HepG2 (cell line): ENCODE data around the gene GPR139. TPM values are rescaled to one million over a fixed set of nuclear protein-coding genes. Genes with fewer than 3 reads are reported as not detected.
A peak's percentile ranks its signal among the peaks of the same experiment; 100 is the strongest.

Experiments
- ATAC-seq: fragments of 200-7000 bp; cut with Tn5 transposase; 3 replicates; pipeline ENCODE4 v1.9.1; 2020; ENCODE audit warnings: mild to moderate bottlenecking, moderate library complexity
- BruUV-seq: library from RNA; stranded (reverse); fragments of 400-500 nt; replicated peaks from 2 replicates; lab custom pipeline; 2021; lab: Mats Ljungman, UMichigan
- CTCF ChIA-PET: fragments of 300-600 bp; formaldehyde crosslinking; extraction: SDS; loops from one replicate; lab custom pipeline; 2021; ENCODE audit warnings: low total read pairs, inconsistent platforms, low intra/inter-chr PET ratio; lab: Yijun Ruan, JAX
- POLR2A ChIA-PET: fragments of 350-600 bp; sonication (Branson Sonifier 250); formaldehyde crosslinking; loops from one replicate; lab custom pipeline; 2020; ENCODE audit warnings: antibody characterized with exemption, inconsistent platforms; lab: Yijun Ruan, JAX
- DNase-seq: peaks from one replicate; pipeline ENCODE4 v3.0.0-alpha.2; 2015; ENCODE audit warnings: low spot score
- FAIRE-seq: peaks from 3 replicates; lab custom pipeline; 2011; peaks lifted over from hg19 to GRCh38; lab: Jason Lieb, UNC
- H2AFZ ChIP-seq: one replicate; pipeline ENCODE4 v1.6.1; 2011; ENCODE audit warnings: low read length, inconsistent platforms
- H3K27ac ChIP-seq: fragments of 300-600 bp; 3 replicates; pipeline ENCODE4 v1.8.0; 2011; ENCODE audit warnings: mixed run types, mild to moderate bottlenecking, mixed read lengths, low read length, inconsistent platforms; ENCODE audit not compliant: insufficient read depth; ENCODE audit errors: extremely low read length
- H3K27me3 ChIP-seq, 2 experiments: fragments of 200-600 bp in 1 of 2; 2 replicates in 1 of 2; 3 replicates in 1 of 2; pipeline versions ENCODE4 v1.6.0 to v1.8.0; 2011; ENCODE audit warnings: low read length in 2 of 2, mild to moderate bottlenecking in 2 of 2, moderate library complexity in 2 of 2, inconsistent platforms in 1 of 2; ENCODE audit not compliant: insufficient read depth in 2 of 2, control insufficient read depth in 1 of 2
- H3K36me3 ChIP-seq, 2 experiments: fragments of 200-600 bp in 1 of 2; replicated peaks in 1 of 2; 2 replicates in 1 of 2; 3 replicates in 1 of 2; pipeline versions ENCODE4 v1.5.1 to v1.8.0; 2011; ENCODE audit warnings: low read length in 2 of 2, inconsistent platforms in 1 of 2; ENCODE audit not compliant: insufficient read depth in 2 of 2, control insufficient read depth in 1 of 2
- H3K4me1 ChIP-seq: 2 replicates; pipeline ENCODE4 v1.5.1; 2012; ENCODE audit warnings: low read length, inconsistent platforms; ENCODE audit not compliant: insufficient read depth
- H3K4me2 ChIP-seq: 2 replicates; pipeline ENCODE4 v1.6.0; 2011; ENCODE audit warnings: low read depth, low read length, inconsistent platforms
- H3K4me3 ChIP-seq, 3 experiments: fragments of 200-600 bp in 1 of 3; sonication (generic), shearing (Covaris generic) in 1 of 3; replicated peaks in 1 of 3; 2 replicates each; pipeline ENCODE4 v1.5.1; 2011 to 2016; ENCODE audit warnings: low read length in 3 of 3, inconsistent platforms in 2 of 3, low read depth in 2 of 3, mild to moderate bottlenecking in 2 of 3, control low read depth in 1 of 3, mixed read lengths in 1 of 3; ENCODE audit not compliant: insufficient read depth in 1 of 3
- H3K79me2 ChIP-seq: one replicate; pipeline ENCODE4 v1.6.1; 2011; ENCODE audit warnings: low read length, inconsistent platforms; ENCODE audit not compliant: insufficient read depth
- H3K9ac ChIP-seq: 2 replicates; pipeline ENCODE4 v1.6.0; 2011; ENCODE audit warnings: mild to moderate bottlenecking, low read depth, low read length, inconsistent platforms; ENCODE audit not compliant: insufficient read depth
- H3K9me3 ChIP-seq: 2 replicates; pipeline ENCODE4 v1.5.1; 2012; ENCODE audit warnings: mild to moderate bottlenecking, low read length
- H4K20me1 ChIP-seq: 2 replicates; pipeline ENCODE4 v1.6.0; 2011; ENCODE audit warnings: inconsistent platforms, mild to moderate bottlenecking, low read length, moderate library complexity; ENCODE audit not compliant: insufficient read depth
- NR2C2 ChIP-seq: sonication (generic); formaldehyde crosslinking; IDR thresholded peaks from 2 replicates; pipeline ENCODE4 v1.4.0; 2020; ENCODE audit warnings: missing genetic modification reagents, mild to moderate bottlenecking, moderate library complexity, borderline replicate concordance
- POLR2AphosphoS2 ChIP-seq: IDR thresholded peaks from 2 replicates; pipeline ENCODE4 v1.6.1; 2011; ENCODE audit warnings: low read depth, low read length, improper control_type of control experiment
- TEF ChIP-seq: sonication (generic); formaldehyde crosslinking; IDR thresholded peaks from 2 replicates; pipeline ENCODE4 v1.5.0; 2020; ENCODE audit warnings: missing genetic modification reagents
- ZNF10 ChIP-seq: sonication (generic); formaldehyde crosslinking; IDR thresholded peaks from 2 replicates; pipeline ENCODE4 v1.4.0; 2020; ENCODE audit warnings: mild to moderate bottlenecking, low read depth, missing genetic modification reagents, borderline replicate concordance
- ZNF275 ChIP-seq: sonication (generic); formaldehyde crosslinking; IDR thresholded peaks from 2 replicates; pipeline ENCODE4 v1.8.0; 2022; ENCODE audit warnings: missing genetic modification reagents, mild to moderate bottlenecking, inconsistent platforms, borderline replicate concordance
- ZNF768 ChIP-seq: sonication (generic); formaldehyde crosslinking; IDR thresholded peaks from 2 replicates; pipeline ENCODE4 v1.4.0; 2020; ENCODE audit warnings: missing genetic modification reagents
- WGBS: methylation state at CpG from one replicate; pipeline ENCODE4 v1.1.6; 2017; ENCODE audit warnings: low lambda C conversion rate; 5-methylcytosine and 5-hydroxymethylcytosine counted together
- in situ Hi-C: cut with HindIII; loops from 2 replicates; pipeline ENCODE4 v1.10.0; 2017; ENCODE audit warnings: low pct_unique_long_range_greater_than_20kb; ENCODE audit not compliant: extremely low pct_ligation_motif_present
- intact Hi-C: fragments of 100-400 bp; cut with micrococcal nuclease; formaldehyde crosslinking; loops from one replicate; pipeline ENCODE4 v1.10.0; 2022; ENCODE audit not compliant: unreplicated experiment
- polyA plus RNA-seq, 8 experiments: library from polyadenylated mRNA; depleted of rRNA in 3 of 8; stranded (reverse) in 7 of 8; unstranded in 1 of 8; fragments of >200 nt; fragmentation: Illumina TruSeq in 4 of 8; extraction: Trizol in 4 of 8; gene quantifications; 2 replicates each; pipeline versions ENCODE4 v1.2.1 to v1.2.3, GENCODE V29; 2011 to 2016; ENCODE audit warnings: low read depth in 4 of 8, missing spikeins in 1 of 8, mixed read lengths in 1 of 8; ENCODE audit not compliant: insufficient read depth in 1 of 8
- total RNA-seq, 5 experiments: library from RNA; depleted of rRNA; stranded (reverse); fragments of >200 nt; fragmentation: Illumina TruSeq; extraction: Trizol; gene quantifications; 2 replicates each; pipeline ENCODE4 v1.2.3, GENCODE V29; 2016; ENCODE audit warnings: low read depth in 1 of 5
- TF ChIP-seq, protein P1 (sequence below): sonication (generic); formaldehyde crosslinking; IDR thresholded peaks from 2 replicates; pipeline ENCODE4 v1.4.0; 2020; ENCODE audit warnings: missing genetic modification reagents

Gene GPR139
- total and polyA plus RNA-seq, 2 of the 13 experiments (the other 11 are each of a cell fraction or from before 2014, with no cell fraction given), result not detected

DNA sequence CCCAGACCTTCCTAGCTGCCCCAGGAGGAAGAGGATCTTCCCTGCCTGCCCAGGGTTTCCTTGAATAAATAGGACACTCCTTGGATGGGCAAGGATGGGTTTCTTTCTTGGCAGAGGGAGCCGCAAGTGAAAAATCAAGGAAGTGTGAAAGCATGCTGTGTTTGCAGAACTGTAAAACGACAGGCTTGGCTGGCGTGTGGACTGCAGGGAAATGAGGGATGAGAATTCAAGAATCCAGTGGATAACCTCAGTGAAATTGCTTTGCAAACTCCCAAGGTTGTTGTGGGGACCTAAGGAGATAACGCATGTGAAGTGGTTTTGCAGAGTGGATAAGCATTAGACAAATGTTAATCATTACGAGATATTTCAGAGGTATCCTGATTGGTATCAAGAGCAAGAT is 20.4 kb downstream of the GPR139 start (continued):
- TF ChIP-seq TEF (CRISPR knock-in tag) (no peak), ZNF275 (CRISPR knock-in tag) (no peak), POLR2AphosphoS2 (no peak)
- TF ChIP-seq, protein P1, sequence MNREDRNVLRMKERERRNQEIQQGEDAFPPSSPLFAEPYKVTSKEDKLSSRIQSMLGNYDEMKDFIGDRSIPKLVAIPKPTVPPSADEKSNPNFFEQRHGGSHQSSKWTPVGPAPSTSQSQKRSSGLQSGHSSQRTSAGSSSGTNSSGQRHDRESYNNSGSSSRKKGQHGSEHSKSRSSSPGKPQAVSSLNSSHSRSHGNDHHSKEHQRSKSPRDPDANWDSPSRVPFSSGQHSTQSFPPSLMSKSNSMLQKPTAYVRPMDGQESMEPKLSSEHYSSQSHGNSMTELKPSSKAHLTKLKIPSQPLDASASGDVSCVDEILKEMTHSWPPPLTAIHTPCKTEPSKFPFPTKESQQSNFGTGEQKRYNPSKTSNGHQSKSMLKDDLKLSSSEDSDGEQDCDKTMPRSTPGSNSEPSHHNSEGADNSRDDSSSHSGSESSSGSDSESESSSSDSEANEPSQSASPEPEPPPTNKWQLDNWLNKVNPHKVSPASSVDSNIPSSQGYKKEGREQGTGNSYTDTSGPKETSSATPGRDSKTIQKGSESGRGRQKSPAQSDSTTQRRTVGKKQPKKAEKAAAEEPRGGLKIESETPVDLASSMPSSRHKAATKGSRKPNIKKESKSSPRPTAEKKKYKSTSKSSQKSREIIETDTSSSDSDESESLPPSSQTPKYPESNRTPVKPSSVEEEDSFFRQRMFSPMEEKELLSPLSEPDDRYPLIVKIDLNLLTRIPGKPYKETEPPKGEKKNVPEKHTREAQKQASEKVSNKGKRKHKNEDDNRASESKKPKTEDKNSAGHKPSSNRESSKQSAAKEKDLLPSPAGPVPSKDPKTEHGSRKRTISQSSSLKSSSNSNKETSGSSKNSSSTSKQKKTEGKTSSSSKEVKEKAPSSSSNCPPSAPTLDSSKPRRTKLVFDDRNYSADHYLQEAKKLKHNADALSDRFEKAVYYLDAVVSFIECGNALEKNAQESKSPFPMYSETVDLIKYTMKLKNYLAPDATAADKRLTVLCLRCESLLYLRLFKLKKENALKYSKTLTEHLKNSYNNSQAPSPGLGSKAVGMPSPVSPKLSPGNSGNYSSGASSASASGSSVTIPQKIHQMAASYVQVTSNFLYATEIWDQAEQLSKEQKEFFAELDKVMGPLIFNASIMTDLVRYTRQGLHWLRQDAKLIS (CRISPR knock-in tag), result no peak

DNA sequence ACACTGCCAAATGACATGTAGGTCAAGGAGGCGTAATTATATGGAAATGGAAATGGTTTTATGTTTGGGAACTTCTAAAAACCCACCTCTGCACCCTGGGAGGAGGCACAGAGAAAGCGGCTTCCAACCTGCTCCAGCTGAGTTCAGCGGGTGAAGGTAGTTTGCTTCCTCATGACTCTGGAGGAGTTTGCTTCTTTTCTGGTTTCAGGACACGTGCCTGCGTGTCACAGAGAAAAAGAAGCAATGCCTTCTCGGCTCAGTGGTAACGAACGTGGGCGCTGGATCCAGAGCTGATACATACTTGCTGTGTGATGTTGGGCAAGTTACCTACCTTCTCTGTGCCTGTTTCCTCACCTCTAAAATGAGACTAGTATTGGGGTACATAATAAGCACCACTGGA is 22.1 kb downstream of the GPR139 start:
- Histone ChIP-seq H3K79me2 (no peaks in the 10 kb centered on the region), H4K20me1 (no peaks in the 10 kb centered on the region), H3K27ac (no peak overlapping the region), H3K9me3 (no peaks in the 10 kb centered on the region), H3K4me3 (no peak overlapping the region), H3K4me2 (no peak overlapping the region), H3K4me1 (no peaks in the 10 kb centered on the region), H2AFZ (no peak overlapping the region), H3K9ac (no peak overlapping the region), H3K27me3 (peaks cover 0 to 13% of the 10 kb centered on the region in 2 experiments; a peak in 3 of 5 replicates), H3K36me3 (no peaks in the 10 kb centered on the region)
- ChIA-PET POLR2A (no interaction called here), CTCF (no interaction called here)
- BruUV-seq, result no TSS peak
- TF ChIP-seq ZNF768 (peak; percentile 79; the same call in 1 of the 2 replicates), ZNF10 (CRISPR knock-in tag) (no peak), NR2C2 (CRISPR knock-in tag) (no peak)
- FAIRE-seq (no peak), ATAC-seq (no peak), DNase-seq (no peak)
- intact Hi-C loops (no loop called here), in situ Hi-C loops (no loop called here)
- WGBS, result 22% methylated on average over 9 of the region's 9 CpGs
